HG02678 (cell line): ENCODE data around the gene LPAR1.
"Not testable (repeated sequence)": the region's sequence is repeated elsewhere in the genome, so short reads cannot be mapped to it uniquely, and the experiment has no call there.

Experiments used
- ATAC-seq: cut with Tn5 transposase; IDR thresholded peaks from one replicate; pipeline ENCODE4 v1.9.1; 2021; ENCODE audit warnings: mild to moderate bottlenecking, moderate library complexity; ENCODE audit not compliant: unreplicated experiment

The LPAR1 gene

DNA sequence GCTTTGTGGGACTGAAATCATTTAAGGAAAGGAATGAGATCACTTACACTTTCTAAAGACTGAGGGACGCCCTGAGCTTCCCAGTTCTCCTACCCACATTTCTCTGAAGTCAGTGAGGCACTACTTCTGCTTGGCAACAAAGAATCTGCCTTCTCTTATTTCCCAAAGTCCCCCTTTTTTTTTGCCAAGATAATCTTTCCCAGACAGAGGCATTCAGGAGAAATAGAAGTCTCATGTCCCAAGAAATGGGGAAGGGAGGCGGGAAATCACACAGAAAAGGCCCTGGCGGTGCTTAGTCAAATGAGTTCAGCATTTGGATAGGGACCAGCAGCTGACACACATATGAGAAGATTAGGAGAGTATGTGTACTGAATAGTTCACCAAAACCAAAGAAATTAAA lies 210.0 kb downstream of the LPAR1 start:
- ATAC-seq: no peak

DNA sequence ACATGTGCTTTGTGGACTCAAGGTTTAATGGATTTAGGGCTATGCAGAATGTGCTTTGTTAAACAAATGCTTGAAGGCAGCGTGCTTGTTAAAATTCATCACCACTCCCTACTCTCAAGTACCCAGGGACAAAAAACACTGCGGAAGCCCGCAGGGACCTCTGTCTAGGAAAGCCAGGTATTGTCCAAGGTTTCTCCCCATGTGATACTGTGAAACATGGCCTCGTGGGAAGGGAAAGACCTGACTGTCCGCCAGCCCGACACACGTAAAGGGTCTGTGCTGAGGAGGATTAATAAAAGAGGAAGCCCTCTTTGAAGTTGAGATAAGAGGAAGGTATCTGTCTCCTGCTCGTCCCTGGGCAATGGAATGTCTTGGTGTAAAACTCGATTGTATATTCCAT lies 211.9 kb downstream of the LPAR1 start:
- not testable (repeated sequence) for ATAC-seq

DNA sequence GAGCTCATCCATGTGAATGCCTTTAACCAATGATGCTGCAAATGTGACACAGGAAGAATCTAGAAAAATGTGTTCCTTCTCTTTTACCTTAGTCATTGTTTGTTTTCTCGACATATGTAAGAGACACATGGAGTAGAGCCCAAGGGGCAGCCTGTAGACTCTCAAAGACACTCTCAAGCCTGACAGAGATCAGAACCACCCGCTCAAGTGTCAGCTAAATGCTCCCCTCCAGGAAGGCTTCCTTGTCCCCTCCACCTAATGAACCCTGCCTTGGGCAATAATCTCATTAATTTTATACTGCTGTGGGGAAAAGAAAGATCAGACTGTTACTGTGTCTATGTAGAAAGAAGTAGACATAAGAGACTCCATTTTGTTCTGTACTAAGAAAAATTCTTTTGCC lies 212.3 kb downstream of the LPAR1 start:
- ATAC-seq: no peak

DNA sequence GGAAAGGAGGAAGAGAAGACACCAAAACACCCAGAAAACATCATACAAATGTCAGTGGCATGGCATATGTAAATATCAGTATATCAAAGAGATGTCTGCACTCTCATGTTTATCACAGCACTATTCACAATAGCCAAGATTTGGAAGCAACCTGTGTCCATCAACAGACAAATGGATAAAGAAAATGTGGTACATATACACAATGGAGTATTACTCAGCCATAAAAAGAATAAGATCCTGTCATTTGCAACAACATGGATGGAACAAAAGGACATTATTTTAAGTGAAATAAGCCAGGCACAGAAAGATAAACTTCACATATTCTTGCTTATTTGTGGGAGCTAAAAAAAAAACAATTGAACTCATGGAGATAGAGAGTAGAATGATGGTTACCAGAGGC lies 213.1 kb downstream of the LPAR1 start:
- ATAC-seq: not testable (repeated sequence)
